ENCODE measurements around the gene PCSK6. TPM values are rescaled to one million over a fixed set of nuclear protein-coding genes. Genes with fewer than 3 reads are reported as not detected.

The PCSK6 gene
- polyA plus RNA-seq, 4 donors: 6.5 to 8.9 (median 7.6) TPM

- no peak for DNase-seq (ENCODE audit: low read depth in 4 of 4, low spot score in 3 of 4)
These were observed 167.4 kb downstream of the PCSK6 start for GRCh38 chr15:101322016-101322695.

- no peak for DNase-seq (ENCODE audit: low read depth in 4 of 4, low spot score in 3 of 4)
These were observed 168.9 kb downstream of the PCSK6 start for GRCh38 chr15:101320501-101321052.

GRCh38 chr15:101318839-101319238 is 170.7 kb downstream of the PCSK6 start:
- no peak for DNase-seq (ENCODE audit: low read depth in 4 of 4, low spot score in 3 of 4)

GRCh38 chr15:101318147-101318819 is 171.2 kb downstream of the PCSK6 start:
- no peak for DNase-seq (ENCODE audit: low read depth in 4 of 4, low spot score in 3 of 4)

- DNase-seq (ENCODE audit: low read depth in 4 of 4, low spot score in 3 of 4): no peak
These were observed 172.1 kb downstream of the PCSK6 start for GRCh38 chr15:101317336-101317872.

- DNase-seq (ENCODE audit: low read depth in 4 of 4, low spot score in 3 of 4): no peak
These were observed 173.0 kb downstream of the PCSK6 start for GRCh38 chr15:101316529-101316928.

DNA sequence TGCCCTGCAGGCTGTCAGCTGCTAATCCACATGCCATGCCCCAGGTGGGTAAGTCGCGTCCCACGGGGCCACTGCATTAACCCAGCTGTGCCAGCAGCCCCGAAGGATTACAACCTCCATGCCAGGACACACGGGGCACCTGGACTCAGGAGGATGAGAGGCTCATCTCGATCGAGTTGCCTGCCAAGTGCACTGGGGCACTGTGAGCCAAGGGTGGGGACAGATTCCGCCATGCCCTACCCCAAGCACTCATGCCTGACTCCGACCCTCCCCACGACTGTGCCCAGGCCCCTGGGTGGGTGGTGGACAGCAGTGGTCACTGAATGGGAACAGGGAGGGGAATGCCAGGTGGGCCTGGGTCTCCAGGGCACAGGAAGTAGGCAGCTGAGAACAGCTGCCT is 173.8 kb downstream of the PCSK6 start:
- no peak for DNase-seq (ENCODE audit: low read depth in 4 of 4, low spot score in 3 of 4)

GRCh38 chr15:101314336-101315125 is 175.0 kb downstream of the PCSK6 start:
- DNase-seq (ENCODE audit: low read depth in 4 of 4, low spot score in 3 of 4): no peak

- no peak for DNase-seq (ENCODE audit: low read depth in 4 of 4, low spot score in 3 of 4)
These were observed 176.3 kb downstream of the PCSK6 start for GRCh38 chr15:101313041-101313761.

GRCh38 chr15:101310508-101310907 is 179.0 kb downstream of the PCSK6 start:
- no peak for DNase-seq (ENCODE audit: low read depth in 4 of 4, low spot score in 3 of 4)

GRCh38 chr15:101310161-101310480 is 179.4 kb downstream of the PCSK6 start:
- DNase-seq (ENCODE audit: low read depth in 4 of 4, low spot score in 3 of 4): no peak

DNA sequence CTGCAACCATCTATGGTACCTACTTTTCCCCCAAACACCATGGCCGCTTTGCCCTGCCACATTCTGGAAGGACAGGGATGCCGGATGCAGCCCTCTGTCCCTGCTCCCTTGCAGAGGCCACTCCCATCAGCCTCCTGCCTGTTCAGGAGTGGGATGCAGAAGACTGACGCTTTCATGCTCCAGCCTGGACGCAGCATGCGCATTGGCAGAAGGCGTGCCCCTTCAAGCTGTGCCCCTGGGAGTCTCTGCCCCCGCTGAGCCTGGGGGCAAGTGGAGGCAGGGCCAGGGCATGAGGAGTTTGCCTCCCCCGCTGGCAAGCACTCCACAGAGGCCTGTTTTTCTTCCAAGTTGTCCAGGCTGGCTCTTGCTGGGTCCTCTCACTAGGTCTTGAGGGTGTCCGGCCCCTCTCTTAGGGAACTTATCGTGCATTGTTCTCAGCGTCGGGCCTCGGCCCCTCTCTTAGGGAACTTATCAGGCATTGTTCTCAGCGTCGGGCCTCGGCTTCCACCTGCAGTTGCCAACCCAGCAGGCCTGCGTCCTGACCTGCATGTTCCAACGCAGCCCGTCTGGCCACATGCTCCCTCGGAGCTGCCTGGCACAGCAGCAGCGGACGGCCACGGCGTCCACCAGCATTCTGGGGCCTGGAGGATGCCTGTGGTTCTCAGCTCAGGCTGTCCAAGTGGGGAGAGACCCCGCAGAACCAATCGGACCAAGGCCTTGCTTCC is 179.9 kb downstream of the PCSK6 start:
- DNase-seq (ENCODE audit: low read depth in 4 of 4, low spot score in 3 of 4): no peak

GRCh38 chr15:101308604-101309435 is 180.7 kb downstream of the PCSK6 start:
- DNase-seq (ENCODE audit: low read depth in 4 of 4, low spot score in 3 of 4): no peak

GRCh38 chr15:101307897-101308603 is 181.5 kb downstream of the PCSK6 start:
- no peak for DNase-seq (ENCODE audit: low read depth in 4 of 4, low spot score in 3 of 4)

DNA sequence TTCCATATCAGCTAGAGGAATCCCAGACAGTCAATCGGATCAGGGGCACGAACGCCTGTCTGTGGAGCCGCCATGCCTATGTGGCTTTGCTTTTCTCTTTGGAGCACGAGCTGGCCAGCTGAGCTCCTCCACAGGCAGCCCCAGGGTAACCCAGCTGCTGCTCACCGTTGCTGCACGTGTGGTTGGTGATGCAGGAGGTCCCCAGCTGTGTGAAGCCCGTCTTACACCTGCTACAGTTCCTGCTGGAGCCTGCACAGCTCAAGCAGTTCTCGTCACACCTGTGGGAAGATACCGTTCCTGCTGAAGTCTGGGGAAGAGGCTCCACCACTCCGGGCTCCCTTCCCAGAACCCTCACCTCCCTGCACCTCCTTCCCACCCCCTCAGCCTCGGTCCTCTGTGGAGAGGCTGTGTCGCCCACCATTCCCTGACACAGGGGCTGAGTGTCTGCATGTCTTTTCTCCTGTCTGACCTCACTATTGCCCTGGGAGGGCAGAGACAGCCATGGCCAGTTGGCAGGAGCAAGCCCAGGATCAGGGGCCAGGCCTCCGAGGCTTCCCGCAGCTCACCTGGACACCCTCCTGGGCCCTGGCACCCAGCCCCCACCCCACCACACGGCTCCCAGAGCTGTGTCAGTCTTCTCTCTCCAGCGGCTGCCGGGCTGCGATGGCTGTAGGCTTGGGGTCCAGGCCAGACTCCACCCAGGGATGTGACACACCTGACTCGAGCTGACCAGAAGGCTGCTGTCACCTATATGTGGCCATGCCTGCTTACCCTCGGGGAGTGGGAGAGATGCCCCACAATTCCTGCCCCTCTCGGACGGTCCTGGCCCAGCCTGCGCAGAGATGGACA is 182.2 kb downstream of the PCSK6 start:
- DNase-seq (ENCODE audit: low read depth in 4 of 4, low spot score in 3 of 4): no peak

DNA sequence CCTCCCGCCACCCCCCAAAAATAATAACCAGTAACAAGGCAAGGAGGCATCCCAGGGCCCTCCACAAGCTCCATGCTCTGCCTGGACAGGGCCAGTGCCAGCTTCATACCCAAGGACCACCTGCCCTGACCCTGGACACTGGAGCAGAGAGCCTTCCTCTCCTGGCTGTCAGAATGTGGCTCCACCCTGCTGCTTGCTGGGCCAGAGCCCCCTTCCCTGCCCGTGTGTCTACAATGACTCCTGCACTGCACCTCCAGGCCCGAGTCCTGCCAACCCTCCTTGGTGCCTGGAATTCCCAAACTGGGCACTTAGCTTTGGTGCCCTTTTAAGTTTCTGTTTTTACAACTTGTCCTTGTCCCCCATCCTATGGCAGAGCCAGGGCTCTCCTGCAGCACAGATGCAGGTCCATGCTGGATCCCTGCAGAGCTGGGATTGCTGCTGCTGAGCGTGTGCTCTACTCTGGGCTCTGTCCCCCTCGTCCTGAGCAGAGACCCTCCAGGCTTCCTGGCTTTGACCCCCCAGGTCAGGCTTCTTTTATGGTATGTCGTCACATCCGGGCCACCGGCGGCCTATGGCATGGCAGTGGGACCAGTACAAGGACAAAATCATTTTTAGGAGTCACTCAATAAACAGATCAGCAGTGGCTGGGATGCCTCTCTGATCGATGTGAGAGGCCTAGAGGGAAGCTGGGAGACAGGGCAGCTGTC is 183.0 kb downstream of the PCSK6 start:
- DNase-seq (ENCODE audit: low read depth in 4 of 4, low spot score in 3 of 4): no peak

GRCh38 chr15:101305820-101306255 is 183.7 kb downstream of the PCSK6 start:
- DNase-seq (ENCODE audit: low read depth in 4 of 4, low spot score in 3 of 4): no peak
